HG03039 (cell line): Measurements from ENCODE around the gene ZNF527.
"Not testable (repeated sequence)": the region's sequence is repeated elsewhere in the genome, so short reads cannot be mapped to it uniquely, and the experiment has no call there.

Experiments used
- ATAC-seq: cut with Tn5 transposase; IDR thresholded peaks from one replicate; pipeline ENCODE4 v1.9.1; 2021; ENCODE audit warnings: mild to moderate bottlenecking, moderate library complexity; ENCODE audit not compliant: unreplicated experiment

The ZNF527 gene

DNA sequence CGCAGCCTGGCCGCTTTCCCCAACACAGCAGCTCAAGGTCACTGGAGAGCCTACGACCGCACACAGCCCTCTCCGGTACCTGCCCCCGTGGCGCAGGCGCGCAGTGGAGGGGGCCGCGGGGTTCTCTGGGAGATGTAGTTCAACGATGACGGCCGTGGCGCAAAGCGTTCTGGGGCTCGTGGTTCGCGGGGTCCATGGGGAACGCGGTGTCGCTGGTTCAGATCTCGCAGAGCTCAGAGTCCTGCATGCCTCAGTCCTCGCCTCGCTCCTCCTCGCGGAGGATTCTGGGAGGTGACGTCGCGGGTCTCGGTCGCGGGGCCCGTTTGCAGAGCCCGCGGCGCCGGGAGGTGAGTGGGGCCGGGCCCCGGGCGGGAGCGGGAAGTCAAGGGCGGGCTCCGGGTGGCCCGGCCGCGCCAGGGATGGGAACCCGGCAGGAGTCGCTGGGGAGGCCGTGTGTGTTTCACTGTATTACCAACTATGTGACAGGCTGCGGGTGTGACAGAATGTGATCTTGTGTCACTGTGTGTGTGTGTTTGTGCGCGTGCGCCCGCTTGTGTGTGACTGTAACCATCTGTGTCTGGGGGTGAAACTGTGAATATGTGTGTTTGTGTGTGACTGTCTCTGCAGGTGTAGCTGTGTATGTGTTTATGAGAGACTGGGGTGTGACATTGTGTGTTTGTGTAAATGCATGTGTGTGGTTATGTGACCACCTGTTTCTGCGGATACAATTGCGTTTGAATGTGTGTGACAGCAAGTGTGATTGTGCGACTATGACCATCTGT is at the start of gene ZNF527:
Gene ZNF527, plus strand, starts transcription at position 220 of the 782 bp plus-strand sequence. CDS start 3,100 bp downstream, outside the sequence.
- peak; percentile 95 for ATAC-seq

- ATAC-seq: no peak
These were observed 41.2 kb upstream of the ZNF527 start for GRCh38 chr19:37329686-37330085.

DNA sequence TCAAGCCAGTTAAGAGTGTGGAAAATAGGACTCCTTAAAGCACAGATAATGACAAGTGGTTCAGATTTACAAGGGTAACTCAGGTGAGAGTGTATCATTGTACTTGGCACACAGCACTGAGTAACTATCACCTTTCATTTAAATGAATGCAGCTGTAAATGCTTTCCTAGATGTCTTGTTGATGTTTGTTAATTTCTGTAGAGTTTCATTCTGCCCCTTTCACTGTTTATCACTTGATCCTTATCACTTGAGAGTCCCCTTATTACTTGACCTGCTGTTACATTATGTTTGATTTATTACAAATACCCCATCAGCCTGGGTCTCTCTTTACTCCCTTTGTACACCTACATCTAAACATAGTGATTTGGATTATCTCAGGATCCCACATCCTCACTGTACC is 38.1 kb upstream of the ZNF527 start:
- no peak for ATAC-seq

- ATAC-seq: no peak
These were observed 37.4 kb upstream of the ZNF527 start for GRCh38 chr19:37333457-37333856.

GRCh38 chr19:37334179-37335071 is 36.5 kb upstream of the ZNF527 start:
- ATAC-seq: peak; percentile 76

- no peak for ATAC-seq
These were observed 28.1 kb upstream of the ZNF527 start for GRCh38 chr19:37342753-37343152.

DNA sequence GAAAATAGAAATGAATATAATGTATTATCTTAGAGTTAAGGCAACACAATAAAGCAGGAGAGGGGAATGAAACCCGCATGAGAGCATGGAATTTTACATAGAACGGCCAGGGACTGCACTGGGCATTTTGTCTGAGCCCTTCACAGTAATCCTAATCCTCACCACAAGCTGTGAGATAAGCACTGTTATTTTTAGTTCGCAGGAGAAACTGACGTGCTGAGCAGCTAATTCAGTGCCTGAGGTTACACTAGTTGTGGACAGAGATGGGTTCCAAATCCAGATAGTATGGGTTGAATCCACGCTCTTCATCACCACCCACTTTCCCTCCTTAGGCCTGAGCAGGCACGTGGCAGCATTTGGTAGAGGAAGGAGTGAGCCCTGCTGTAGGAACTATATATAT is 24.8 kb upstream of the ZNF527 start:
- ATAC-seq: no peak

DNA sequence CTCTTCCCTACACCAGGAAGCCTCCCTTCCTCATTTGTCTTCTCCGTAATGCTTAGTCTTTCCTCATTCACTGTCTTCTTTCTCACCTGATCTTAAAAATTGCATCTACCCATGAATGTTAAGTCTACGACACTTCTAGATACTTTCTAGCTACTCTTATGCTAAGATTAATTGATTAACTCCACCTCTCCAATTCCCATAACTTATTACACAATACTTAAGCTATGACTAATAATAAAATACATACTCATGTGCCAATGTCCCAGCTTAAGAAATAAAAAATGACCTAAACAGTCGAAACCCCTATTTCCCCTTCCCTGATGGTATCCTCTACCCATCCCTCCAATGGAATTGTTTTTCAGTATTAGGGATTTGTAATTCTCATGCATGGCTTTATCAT is 22.8 kb upstream of the ZNF527 start:
- no peak for ATAC-seq

DNA sequence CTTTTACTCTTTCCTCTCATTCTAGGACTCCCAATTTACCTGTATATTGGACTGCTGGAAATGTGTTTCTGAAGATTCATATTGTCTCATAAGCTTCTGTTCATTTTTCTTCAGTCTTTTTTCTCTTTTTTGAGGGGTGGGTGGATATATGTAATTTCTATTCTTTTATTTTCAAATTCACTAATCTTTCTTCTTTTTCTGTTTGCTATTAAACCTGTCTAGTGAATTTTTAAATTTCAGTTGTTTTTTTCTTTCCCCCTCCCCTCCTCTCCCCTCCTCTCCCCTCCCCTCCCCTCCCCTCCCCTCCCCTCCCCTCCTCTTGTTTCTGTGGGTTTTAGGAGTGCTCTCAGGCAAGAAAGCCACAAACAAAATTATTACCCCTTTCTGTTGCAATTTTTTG is 16.9 kb upstream of the ZNF527 start:
- no peak for ATAC-seq

DNA sequence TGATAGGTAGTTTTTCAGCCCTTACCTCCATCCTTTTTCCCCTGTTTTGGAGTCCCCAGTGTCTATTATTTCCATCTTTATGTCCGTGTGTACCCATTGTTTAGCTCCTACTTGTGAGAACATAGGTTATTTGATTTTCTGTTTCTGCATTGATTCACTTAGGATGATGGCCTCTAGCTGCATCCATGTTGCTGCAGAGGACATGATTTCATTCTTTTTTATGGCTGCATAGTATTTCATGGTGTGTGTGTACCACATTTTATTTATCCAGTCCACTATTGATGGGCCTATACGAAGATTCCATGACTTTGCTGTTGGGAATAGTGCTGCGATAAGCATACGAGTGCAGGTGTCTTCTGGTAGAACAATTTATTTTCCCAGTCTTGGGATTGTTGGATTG is 15.0 kb upstream of the ZNF527 start:
- ATAC-seq: no peak

GRCh38 chr19:37361994-37362393 is 8.9 kb upstream of the ZNF527 start:
- no peak for ATAC-seq

DNA sequence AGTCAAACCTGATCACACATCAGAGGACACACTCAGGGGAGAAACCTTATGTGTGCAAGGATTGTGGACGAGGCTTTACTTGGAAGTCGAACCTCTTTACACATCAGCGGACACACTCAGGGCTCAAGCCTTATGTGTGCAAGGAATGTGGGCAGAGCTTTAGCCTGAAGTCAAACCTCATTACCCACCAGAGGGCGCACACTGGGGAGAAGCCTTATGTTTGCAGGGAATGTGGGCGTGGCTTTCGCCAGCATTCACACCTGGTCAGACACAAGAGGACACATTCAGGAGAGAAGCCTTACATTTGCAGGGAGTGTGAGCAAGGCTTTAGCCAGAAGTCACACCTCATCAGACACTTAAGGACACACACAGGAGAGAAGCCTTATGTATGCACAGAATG is 8.2 kb upstream of the ZNF527 start:
- ATAC-seq: no peak

GRCh38 chr19:37370386-37370879 is 466 bp upstream of the ZNF527 start:
- peak; percentile 7 for ATAC-seq

- no peak for ATAC-seq
These were observed 18.3 kb downstream of the ZNF527 start for GRCh38 chr19:37389234-37389633.

DNA sequence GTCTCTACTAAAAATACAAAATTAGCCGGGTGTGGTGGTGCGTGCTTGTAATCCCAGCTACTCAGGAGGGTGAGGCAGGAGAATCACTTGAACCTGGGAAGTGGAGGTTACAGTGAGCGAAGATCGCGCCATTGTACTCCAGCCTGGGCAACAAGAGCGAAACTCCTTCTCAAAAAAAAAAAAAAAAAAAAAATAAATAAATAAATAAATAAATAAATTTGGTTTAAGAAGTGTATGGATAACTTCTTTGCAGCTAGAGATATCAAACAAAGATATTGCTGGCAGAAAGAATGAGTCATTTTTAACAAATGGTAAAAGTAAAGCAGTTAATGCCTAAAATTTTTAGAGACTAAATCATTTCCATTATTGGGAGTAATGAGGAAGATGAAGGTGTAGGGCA is 20.5 kb downstream of the ZNF527 start:
- ATAC-seq: not testable (repeated sequence)

DNA sequence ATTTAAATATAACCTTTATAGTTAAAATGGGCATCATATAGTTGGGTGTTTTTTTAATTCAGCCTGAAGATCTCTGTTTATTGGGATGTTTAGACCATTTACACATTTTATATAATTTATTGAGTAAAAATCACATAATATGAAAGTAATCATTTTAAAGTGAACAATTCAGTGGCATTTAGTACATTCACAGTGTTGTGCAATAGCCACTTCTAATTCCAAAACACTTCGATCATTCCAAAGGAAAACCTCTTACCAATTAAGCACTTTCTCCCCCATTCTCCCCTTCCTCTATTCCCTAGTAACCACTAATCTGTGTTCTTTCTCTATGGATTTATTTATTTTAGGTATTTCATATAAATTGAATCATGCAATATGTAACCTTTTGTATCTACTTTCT is 30.2 kb downstream of the ZNF527 start:
- ATAC-seq: no peak

DNA sequence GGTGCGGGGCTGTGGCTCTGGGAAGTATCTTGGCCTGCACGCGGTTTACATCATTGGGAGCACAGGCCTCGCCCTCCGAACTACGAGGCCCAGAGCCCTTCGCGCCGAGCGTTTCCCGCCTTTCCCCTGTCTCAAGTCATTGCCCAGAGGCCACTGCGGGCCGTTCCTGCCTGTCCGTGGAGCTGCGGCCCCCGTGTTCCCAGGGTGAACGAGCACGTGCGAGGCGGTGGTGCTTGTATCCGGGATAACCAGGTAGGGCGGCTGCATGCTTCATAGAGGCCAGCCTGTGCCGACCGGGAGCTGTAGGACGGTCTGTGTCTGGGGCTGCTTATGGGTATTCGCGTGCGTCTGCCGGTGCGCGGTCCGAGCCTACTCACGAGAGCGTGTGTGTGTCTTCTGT is 32.5 kb downstream of the ZNF527 start:
- ATAC-seq: no peak

GRCh38 chr19:37406140-37406846 is 35.4 kb downstream of the ZNF527 start:
- not testable (repeated sequence) for ATAC-seq

- no peak for ATAC-seq
These were observed 41.8 kb downstream of the ZNF527 start for GRCh38 chr19:37412700-37413099.

DNA sequence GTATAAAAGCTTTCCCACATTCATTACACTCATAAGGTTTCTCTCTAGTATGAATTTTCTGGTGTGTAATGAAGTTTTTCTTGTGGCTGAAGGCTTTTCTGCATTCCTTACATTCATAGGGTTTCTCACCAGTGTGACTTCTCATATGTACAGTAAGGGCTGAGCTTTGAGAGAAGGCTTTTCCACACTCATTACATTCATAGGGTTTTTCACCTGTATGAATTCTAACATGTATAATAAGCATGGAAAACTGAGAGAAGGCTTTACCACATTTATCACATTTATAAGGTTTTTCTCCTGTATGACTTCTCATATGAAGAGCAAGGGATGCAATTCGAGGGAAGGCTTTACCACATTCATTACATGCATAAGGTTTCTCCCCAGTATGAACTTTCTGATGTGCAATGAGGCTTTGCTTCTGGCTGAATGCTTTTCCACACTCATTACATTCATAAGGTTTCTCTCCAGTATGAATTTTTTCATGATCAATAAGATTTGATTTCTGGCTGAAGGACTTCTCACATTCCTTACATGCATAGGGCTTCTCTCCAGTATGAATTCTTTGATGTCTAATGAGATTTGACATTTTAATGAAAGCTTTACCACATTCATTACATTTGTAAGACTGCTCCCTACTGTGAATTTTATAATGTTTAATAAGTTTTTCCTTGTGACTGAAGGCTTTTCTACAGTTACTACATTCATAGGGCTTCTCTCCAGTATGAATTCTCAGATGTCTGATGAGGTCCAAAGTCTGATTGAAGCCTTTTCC is 42.6 kb downstream of the ZNF527 start:
- ATAC-seq: no peak
